Esophagus squamous epithelium (tissue), 4 donors: ENCODE data around the gene DNAH11.

Experiments
- POLR2A ChIP-seq, 4 donors: fragments of 450-650 bp; IDR thresholded peaks; one replicate each; pipeline ENCODE4 v1.6.1; 2017; ENCODE audit warnings: antibody characterized with exemption in 4 of 4, mild to moderate bottlenecking in 4 of 4, moderate library complexity in 3 of 4
- TF ChIP-seq, protein P1 (sequence below), 6 experiments: fragments of 450-650 bp in 4 of 6; fragments of 200-600 bp in 2 of 6; sonication (generic) in 2 of 6; IDR thresholded peaks; one replicate each; pipeline ENCODE4 v1.5.1; 2016 to 2019; ENCODE audit warnings: antibody characterized with exemption in 6 of 6, mild to moderate bottlenecking in 4 of 6, moderate library complexity in 4 of 6

DNA sequence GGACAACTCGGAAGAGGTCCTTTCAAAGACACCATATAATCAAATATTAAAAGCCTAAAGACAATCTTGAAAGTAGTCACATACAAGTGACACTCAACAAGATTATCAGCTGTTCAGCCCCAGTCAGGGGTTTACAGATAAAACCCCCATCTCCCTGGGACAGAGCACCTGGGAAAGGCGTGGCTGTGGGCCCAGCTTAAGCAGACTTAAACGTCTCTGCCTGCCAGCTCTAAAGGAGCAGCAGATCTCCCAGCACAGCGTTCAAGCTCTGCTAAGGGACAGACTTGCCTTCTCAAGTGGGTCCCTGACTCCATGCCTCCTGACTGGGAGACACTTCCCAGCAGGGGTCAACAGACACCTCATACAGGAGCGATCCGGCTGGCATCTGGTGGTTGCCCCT lies 384.9 kb downstream of the DNAH11 start:
- TF ChIP-seq, protein P1, sequence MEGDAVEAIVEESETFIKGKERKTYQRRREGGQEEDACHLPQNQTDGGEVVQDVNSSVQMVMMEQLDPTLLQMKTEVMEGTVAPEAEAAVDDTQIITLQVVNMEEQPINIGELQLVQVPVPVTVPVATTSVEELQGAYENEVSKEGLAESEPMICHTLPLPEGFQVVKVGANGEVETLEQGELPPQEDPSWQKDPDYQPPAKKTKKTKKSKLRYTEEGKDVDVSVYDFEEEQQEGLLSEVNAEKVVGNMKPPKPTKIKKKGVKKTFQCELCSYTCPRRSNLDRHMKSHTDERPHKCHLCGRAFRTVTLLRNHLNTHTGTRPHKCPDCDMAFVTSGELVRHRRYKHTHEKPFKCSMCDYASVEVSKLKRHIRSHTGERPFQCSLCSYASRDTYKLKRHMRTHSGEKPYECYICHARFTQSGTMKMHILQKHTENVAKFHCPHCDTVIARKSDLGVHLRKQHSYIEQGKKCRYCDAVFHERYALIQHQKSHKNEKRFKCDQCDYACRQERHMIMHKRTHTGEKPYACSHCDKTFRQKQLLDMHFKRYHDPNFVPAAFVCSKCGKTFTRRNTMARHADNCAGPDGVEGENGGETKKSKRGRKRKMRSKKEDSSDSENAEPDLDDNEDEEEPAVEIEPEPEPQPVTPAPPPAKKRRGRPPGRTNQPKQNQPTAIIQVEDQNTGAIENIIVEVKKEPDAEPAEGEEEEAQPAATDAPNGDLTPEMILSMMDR (IDR thresholded peaks at IDR 0.05): no peak
- no peak for TF ChIP-seq POLR2A (IDR thresholded peaks at IDR 0.05)
